Measurements from ENCODE around the gene GKN2.

DNA sequence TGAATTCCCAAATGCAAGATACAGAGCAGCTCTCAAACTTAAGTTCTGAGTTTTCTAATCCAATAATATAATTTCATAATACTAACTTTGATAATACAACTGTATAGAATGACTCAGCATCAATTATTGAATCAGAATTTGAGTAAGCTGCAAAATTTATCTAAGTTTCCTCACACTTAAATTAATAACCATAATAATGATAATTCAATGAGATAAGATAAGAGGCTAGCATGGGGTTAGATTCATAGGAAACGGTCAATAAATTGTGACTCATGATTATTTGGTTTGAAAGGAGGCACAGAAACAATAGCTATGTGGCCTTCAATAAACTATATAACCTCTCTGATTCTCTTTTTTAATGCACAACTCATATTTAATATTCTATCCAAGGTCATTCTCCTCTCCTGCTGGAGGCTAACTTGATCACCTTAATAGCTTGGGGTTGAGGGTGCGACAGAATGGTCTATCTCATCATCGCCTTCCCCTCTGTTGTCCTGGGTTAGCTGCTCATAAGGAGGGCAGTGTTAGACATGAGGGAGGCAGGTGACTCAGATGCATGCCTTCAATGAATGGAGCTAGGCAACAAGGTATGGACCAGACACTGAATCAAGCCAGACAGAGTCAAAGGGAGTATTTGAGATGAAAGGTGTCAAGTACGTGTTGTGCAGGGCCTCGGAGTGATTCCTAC is 45.3 kb downstream of the GKN2 start:
- TF ChIP-seq CEBPB (IDR thresholded peaks at IDR 0.05; ENCODE audit: low read depth): no peak
- TF ChIP-seq, protein P1, sequence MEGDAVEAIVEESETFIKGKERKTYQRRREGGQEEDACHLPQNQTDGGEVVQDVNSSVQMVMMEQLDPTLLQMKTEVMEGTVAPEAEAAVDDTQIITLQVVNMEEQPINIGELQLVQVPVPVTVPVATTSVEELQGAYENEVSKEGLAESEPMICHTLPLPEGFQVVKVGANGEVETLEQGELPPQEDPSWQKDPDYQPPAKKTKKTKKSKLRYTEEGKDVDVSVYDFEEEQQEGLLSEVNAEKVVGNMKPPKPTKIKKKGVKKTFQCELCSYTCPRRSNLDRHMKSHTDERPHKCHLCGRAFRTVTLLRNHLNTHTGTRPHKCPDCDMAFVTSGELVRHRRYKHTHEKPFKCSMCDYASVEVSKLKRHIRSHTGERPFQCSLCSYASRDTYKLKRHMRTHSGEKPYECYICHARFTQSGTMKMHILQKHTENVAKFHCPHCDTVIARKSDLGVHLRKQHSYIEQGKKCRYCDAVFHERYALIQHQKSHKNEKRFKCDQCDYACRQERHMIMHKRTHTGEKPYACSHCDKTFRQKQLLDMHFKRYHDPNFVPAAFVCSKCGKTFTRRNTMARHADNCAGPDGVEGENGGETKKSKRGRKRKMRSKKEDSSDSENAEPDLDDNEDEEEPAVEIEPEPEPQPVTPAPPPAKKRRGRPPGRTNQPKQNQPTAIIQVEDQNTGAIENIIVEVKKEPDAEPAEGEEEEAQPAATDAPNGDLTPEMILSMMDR (IDR thresholded peaks at IDR 0.05 in 2 of 3, conservative IDR thresholded peaks at IDR 0.05 in 1 of 3; ENCODE audit: borderline replicate concordance in 1 of 3, insufficient read depth in 1 of 3, low read depth in 2 of 3, low read length in 2 of 3): no peak
- TF ChIP-seq POLR2A (IDR thresholded peaks at IDR 0.05; ENCODE audit: borderline replicate concordance, extremely low read depth, insufficient read depth, insufficient read length): no peak
- no peak for TF ChIP-seq JUND (IDR thresholded peaks at IDR 0.05)
- TF ChIP-seq SRF (IDR thresholded peaks at IDR 0.05; ENCODE audit: low read depth): no peak
- TF ChIP-seq, protein P2, sequence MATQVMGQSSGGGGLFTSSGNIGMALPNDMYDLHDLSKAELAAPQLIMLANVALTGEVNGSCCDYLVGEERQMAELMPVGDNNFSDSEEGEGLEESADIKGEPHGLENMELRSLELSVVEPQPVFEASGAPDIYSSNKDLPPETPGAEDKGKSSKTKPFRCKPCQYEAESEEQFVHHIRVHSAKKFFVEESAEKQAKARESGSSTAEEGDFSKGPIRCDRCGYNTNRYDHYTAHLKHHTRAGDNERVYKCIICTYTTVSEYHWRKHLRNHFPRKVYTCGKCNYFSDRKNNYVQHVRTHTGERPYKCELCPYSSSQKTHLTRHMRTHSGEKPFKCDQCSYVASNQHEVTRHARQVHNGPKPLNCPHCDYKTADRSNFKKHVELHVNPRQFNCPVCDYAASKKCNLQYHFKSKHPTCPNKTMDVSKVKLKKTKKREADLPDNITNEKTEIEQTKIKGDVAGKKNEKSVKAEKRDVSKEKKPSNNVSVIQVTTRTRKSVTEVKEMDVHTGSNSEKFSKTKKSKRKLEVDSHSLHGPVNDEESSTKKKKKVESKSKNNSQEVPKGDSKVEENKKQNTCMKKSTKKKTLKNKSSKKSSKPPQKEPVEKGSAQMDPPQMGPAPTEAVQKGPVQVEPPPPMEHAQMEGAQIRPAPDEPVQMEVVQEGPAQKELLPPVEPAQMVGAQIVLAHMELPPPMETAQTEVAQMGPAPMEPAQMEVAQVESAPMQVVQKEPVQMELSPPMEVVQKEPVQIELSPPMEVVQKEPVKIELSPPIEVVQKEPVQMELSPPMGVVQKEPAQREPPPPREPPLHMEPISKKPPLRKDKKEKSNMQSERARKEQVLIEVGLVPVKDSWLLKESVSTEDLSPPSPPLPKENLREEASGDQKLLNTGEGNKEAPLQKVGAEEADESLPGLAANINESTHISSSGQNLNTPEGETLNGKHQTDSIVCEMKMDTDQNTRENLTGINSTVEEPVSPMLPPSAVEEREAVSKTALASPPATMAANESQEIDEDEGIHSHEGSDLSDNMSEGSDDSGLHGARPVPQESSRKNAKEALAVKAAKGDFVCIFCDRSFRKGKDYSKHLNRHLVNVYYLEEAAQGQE (IDR thresholded peaks at IDR 0.05; ENCODE audit: low read depth): no peak
- no peak for TF ChIP-seq EZH2 (IDR thresholded peaks at IDR 0.05)
